Gastroesophageal sphincter (tissue), 3 donors: ENCODE results near the gene SEMA3F.

Experiments used
- CTCF ChIP-seq, 4 experiments: fragments of 200-600 bp in 2 of 4; fragments of 450-650 bp in 2 of 4; sonication (generic) in 1 of 4; IDR thresholded peaks; one replicate each; pipeline ENCODE4 v1.5.1; 2017 to 2019; ENCODE audit warnings: antibody characterized with exemption in 4 of 4, mild to moderate bottlenecking in 2 of 4, moderate library complexity in 2 of 4
- POLR2AphosphoS5 ChIP-seq: sonication (generic); formaldehyde crosslinking; IDR thresholded peaks from one replicate; pipeline ENCODE4 v1.6.1; 2017; ENCODE audit warnings: antibody characterized with exemption

GRCh38 chr3:50134367-50134766 lies 20.8 kb upstream of the SEMA3F start:
- no peak for TF ChIP-seq CTCF (IDR thresholded peaks at IDR 0.05)
- no peak for TF ChIP-seq POLR2AphosphoS5
